ENCODE results near the gene YIPF4.

GRCh38 chr2:32258242-32258641 lies 19.5 kb upstream of the YIPF4 start:
- TF ChIP-seq CTCF (IDR thresholded peaks at IDR 0.05): no peak
- TF ChIP-seq POLR2A (IDR thresholded peaks at IDR 0.05): no peak
- TF ChIP-seq POLR2AphosphoS5 (IDR thresholded peaks at IDR 0.05): no peak
- TF ChIP-seq EP300 (IDR thresholded peaks at IDR 0.05): no peak

Measured in gastroesophageal sphincter (tissue), 3 donors.